ENCODE measurements around the gene EPS8L2.

The EPS8L2 gene

GRCh38 chr11:704781-705645 is 1.0 kb upstream of the EPS8L2 start:
- DNase-seq: no peak

GRCh38 chr11:706439-706956 is 467 bp downstream of the EPS8L2 start:
- peak; percentile 48 for DNase-seq

- peak; percentile 43 for DNase-seq
These were observed 1.2 kb downstream of the EPS8L2 start for GRCh38 chr11:706957-707816.

- no peak for DNase-seq
These were observed 1.9 kb downstream of the EPS8L2 start for GRCh38 chr11:707817-708420.

- no peak for DNase-seq
These were observed 2.5 kb downstream of the EPS8L2 start for GRCh38 chr11:708511-708910.

GRCh38 chr11:709109-709997 is 3.3 kb downstream of the EPS8L2 start:
- DNase-seq: no peak

- no peak for DNase-seq
These were observed 8.4 kb downstream of the EPS8L2 start for GRCh38 chr11:714436-714835.

GRCh38 chr11:719214-720016 is 13.4 kb downstream of the EPS8L2 start:
- no peak for DNase-seq

GRCh38 chr11:720017-720641 is 14.1 kb downstream of the EPS8L2 start:
- DNase-seq: no peak

GRCh38 chr11:720642-721246 is 14.7 kb downstream of the EPS8L2 start:
- peak; percentile 46 for DNase-seq

GRCh38 chr11:721247-721740 is 15.3 kb downstream of the EPS8L2 start:
- DNase-seq: no peak

- DNase-seq: no peak
These were observed 15.8 kb downstream of the EPS8L2 start for GRCh38 chr11:721741-722345.

- no peak for DNase-seq
These were observed 16.3 kb downstream of the EPS8L2 start for GRCh38 chr11:722346-722811.

GRCh38 chr11:723120-723883 is 17.3 kb downstream of the EPS8L2 start:
- peak; percentile 54 for DNase-seq

- DNase-seq: no peak
These were observed 18.2 kb downstream of the EPS8L2 start for GRCh38 chr11:724049-724777.

GRCh38 chr11:724778-725386 is 18.9 kb downstream of the EPS8L2 start:
- DNase-seq: no peak

GRCh38 chr11:725624-726202 is 19.7 kb downstream of the EPS8L2 start:
- no peak for DNase-seq

All from HCEC 1CT (cell line).